Esophagus muscularis mucosa (tissue), 4 donors: ENCODE measurements around the gene WNT7B. TPM values are rescaled to one million over a fixed set of nuclear protein-coding genes. Genes with fewer than 3 reads are reported as not detected.
A peak's percentile ranks its signal among the peaks of the same experiment; 100 is the strongest.

Source experiments
- DNase-seq: peaks from one replicate; pipeline ENCODE4 v3.0.0-alpha.2; 2017; ENCODE audit errors: extremely low spot score
- H3K27ac ChIP-seq, 4 donors: fragments of 200-600 bp; sonication (generic); replicated peaks in 1 of 4; 1 replicate in 3 of 4; 2 replicates in 1 of 4; pipeline ENCODE4 v1.5.1; 2016 to 2019; ENCODE audit warnings: mild to moderate bottlenecking in 1 of 4
- H3K27me3 ChIP-seq, 4 donors: fragments of 200-600 bp; sonication (generic); one replicate each; pipeline versions ENCODE4 v1.5.1 to v1.6.0; 2016 to 2019
- H3K36me3 ChIP-seq, 4 donors: fragments of 200-600 bp; sonication (generic); one replicate each; pipeline ENCODE4 v1.5.1; 2016 to 2019
- H3K4me1 ChIP-seq, 4 donors: fragments of 200-600 bp; sonication (generic); one replicate each; pipeline ENCODE4 v1.5.1; 2016 to 2019
- H3K4me3 ChIP-seq, 4 donors: fragments of 200-600 bp; sonication (generic); 1 replicate in 2 of 4; 2 replicates in 2 of 4; pipeline ENCODE4 v1.5.1; 2016 to 2019; ENCODE audit warnings: mild to moderate bottlenecking in 4 of 4, moderate library complexity in 1 of 4
- H3K9me3 ChIP-seq, 4 donors: fragments of 200-600 bp; sonication (generic); 1 replicate in 3 of 4; 2 replicates in 1 of 4; pipeline ENCODE4 v1.5.1; 2016 to 2019
- EP300 ChIP-seq: sonication (generic); formaldehyde crosslinking; IDR thresholded peaks from one replicate; pipeline ENCODE4 v1.6.1; 2017; ENCODE audit warnings: antibody characterized with exemption
- POLR2A ChIP-seq: fragments of 450-650 bp; IDR thresholded peaks from one replicate; pipeline ENCODE4 v1.6.1; 2017; ENCODE audit warnings: antibody characterized with exemption, moderate library complexity, mild to moderate bottlenecking, low read depth
- POLR2AphosphoS5 ChIP-seq, 2 donors: sonication (generic); formaldehyde crosslinking; IDR thresholded peaks; one replicate each; pipeline ENCODE4 v1.6.1; 2017; ENCODE audit warnings: antibody characterized with exemption in 2 of 2
- WGBS: methylation state at CpG from one replicate; pipeline ENCODE4 v1.1.5; 2018; 5-methylcytosine and 5-hydroxymethylcytosine counted together
- intact Hi-C: fragments of 100-400 bp; cut with DNase I; formaldehyde crosslinking; loops from one replicate; pipeline ENCODE4 v1.15.1; 2023
- total RNA-seq, 4 donors: library from RNA; depleted of rRNA; stranded (reverse); fragments of >200 nt; gene quantifications; one replicate each; pipeline versions ENCODE4 v1.1.0 to v1.2.1, GENCODE V29; 2016
- TF ChIP-seq, protein P1 (sequence below), 3 experiments: fragments of 200-600 bp in 2 of 3; fragments of 450-650 bp in 1 of 3; sonication (generic) in 2 of 3; IDR thresholded peaks; one replicate each; pipeline ENCODE4 v1.5.1; 2017 to 2019; ENCODE audit warnings: antibody characterized with exemption in 3 of 3, mild to moderate bottlenecking in 2 of 3, moderate library complexity in 1 of 3

The WNT7B gene
- total RNA-seq, 4 donors from 2014 or later = not detected

DNA sequence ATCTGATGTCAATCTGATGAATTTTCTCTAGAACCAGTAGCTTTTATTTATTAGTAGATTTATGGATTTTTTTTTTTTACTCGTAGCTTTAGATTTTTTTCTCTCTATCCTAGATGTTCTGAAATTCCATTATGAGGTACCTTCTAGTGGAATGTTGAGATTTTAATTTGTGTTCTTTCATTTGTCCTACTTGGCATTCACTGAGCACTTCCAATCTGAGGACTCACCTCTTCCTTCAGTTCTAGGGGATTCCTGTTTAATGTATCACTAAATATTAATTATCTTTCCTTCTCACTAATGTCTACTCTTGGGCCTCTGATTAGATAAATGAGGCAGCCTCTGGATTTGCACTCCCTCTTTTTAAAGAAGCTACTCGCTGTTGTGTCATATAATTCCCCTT is 40.2 kb upstream of the WNT7B start:
- Histone ChIP-seq H3K36me3 (no peaks in the 10 kb centered on the region), H3K27me3 (no peaks in the 10 kb centered on the region), H3K9me3 (no peaks in the 10 kb centered on the region), H3K4me3 (no peak overlapping the region), H3K27ac (no peak overlapping the region), H3K4me1 (peaks cover 20 to 29% (median 26%) of the 10 kb centered on the region in 4 donors)
- no peak for DNase-seq
- TF ChIP-seq EP300 (no peak), POLR2A (no peak), POLR2AphosphoS5 (IDR thresholded peaks at IDR 0.05) (no peak)
- TF ChIP-seq, protein P1, sequence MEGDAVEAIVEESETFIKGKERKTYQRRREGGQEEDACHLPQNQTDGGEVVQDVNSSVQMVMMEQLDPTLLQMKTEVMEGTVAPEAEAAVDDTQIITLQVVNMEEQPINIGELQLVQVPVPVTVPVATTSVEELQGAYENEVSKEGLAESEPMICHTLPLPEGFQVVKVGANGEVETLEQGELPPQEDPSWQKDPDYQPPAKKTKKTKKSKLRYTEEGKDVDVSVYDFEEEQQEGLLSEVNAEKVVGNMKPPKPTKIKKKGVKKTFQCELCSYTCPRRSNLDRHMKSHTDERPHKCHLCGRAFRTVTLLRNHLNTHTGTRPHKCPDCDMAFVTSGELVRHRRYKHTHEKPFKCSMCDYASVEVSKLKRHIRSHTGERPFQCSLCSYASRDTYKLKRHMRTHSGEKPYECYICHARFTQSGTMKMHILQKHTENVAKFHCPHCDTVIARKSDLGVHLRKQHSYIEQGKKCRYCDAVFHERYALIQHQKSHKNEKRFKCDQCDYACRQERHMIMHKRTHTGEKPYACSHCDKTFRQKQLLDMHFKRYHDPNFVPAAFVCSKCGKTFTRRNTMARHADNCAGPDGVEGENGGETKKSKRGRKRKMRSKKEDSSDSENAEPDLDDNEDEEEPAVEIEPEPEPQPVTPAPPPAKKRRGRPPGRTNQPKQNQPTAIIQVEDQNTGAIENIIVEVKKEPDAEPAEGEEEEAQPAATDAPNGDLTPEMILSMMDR (IDR thresholded peaks at IDR 0.05) = no peak
- WGBS = 79% methylated on average over 2 of the region's 2 CpGs
- intact Hi-C loops = no loop called here

DNA sequence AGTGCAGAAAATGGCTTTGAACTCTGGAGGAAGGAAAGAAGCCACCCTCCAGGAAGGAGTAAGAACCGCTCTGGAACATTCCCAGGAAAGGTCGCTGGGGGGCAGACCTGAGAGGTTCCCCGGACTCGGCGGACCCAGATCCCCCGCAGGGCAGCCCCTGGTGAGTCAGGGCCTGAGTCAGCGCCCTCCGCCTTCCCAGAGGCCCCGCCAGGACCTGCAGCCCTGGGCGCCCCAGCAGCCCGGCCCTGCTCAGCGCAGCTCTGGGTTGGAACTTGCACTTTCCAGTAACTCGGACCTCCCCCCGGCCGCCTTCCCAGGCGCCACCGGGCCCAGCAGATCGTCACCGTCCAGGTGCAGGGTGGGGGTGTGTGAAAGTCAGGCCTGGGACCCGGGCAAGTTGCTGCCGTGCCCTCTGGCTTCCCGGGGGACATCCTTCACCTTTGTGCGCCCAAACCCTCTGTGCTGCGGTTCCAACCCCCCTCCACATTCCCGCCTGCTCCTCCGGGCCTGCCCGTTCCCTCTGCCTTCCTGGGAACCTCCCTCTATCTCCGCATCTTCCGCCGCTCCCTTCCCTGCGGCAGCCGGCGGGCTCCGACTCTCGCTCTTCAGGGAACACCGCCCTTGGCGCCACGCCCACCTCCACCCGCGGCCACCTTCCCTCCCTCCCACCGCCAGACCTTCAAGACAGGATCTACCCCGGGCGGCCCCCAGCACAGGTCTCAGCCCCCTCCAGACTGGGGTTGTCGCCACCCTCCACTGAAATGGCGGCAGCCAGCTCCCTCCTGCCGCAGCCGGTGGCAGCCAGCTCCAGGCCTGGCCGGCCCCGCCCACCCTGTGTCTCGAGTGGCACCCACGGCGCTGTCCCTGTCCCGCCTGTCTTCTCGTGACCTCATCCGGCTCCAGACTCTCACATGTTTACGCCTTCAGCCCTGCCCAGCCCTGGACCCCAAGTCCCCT is 36.8 kb upstream of the WNT7B start:
- no peak for TF ChIP-seq EP300
- TF ChIP-seq POLR2A = peak; percentile 49
- TF ChIP-seq, protein P1 (IDR thresholded peaks at IDR 0.05) = peak; percentile 62 to 74 (median 66)
- TF ChIP-seq POLR2AphosphoS5 (IDR thresholded peaks at IDR 0.05) = peak; percentile 76 to 90
- Histone ChIP-seq H3K4me1 (peaks cover 26 to 46% (median 38%) of the 10 kb centered on the region in 4 donors), H3K9me3 (peaks cover 0 to 9% (median 4%) of the 10 kb centered on the region in 4 donors), H3K27ac (peak overlapping the region; percentile 88 to 97 (median 95)), H3K36me3 (no peaks in the 10 kb centered on the region), H3K27me3 (no peaks in the 10 kb centered on the region), H3K4me3 (peak overlapping the region; percentile 59 to 70 (median 66))
- intact Hi-C loops = loop anchor here (5.0 kb wide), 1 partner anchor 59 kb away; no protein-coding TSS in a partner anchor
- peak; percentile 97 for DNase-seq
- 3% methylated on average over 19 of the region's 56 CpGs for WGBS

GRCh38 chr22:46012881-46013281 is 35.9 kb upstream of the WNT7B start:
- TF ChIP-seq POLR2A (no peak), POLR2AphosphoS5 (IDR thresholded peaks at IDR 0.05) (no peak), EP300 (no peak)
- TF ChIP-seq, protein P1 (IDR thresholded peaks at IDR 0.05) = no peak
- Histone ChIP-seq H3K27ac (peak overlapping the region; percentile 88 to 97 (median 95)), H3K9me3 (peaks cover 0 to 9% (median 4%) of the 10 kb centered on the region in 4 donors), H3K4me3 (peak overlapping the region in 3 of 4 donors; percentile 59 to 68 (median 63)), H3K27me3 (no peaks in the 10 kb centered on the region), H3K4me1 (peaks cover 35 to 55% (median 46%) of the 10 kb centered on the region in 4 donors), H3K36me3 (no peaks in the 10 kb centered on the region)
- WGBS = 47% methylated on average over 9 of the region's 11 CpGs
- intact Hi-C loops = loop anchor here (5.0 kb wide), 1 partner anchor 59 kb away; no protein-coding TSS in a partner anchor
- DNase-seq = no peak

DNA sequence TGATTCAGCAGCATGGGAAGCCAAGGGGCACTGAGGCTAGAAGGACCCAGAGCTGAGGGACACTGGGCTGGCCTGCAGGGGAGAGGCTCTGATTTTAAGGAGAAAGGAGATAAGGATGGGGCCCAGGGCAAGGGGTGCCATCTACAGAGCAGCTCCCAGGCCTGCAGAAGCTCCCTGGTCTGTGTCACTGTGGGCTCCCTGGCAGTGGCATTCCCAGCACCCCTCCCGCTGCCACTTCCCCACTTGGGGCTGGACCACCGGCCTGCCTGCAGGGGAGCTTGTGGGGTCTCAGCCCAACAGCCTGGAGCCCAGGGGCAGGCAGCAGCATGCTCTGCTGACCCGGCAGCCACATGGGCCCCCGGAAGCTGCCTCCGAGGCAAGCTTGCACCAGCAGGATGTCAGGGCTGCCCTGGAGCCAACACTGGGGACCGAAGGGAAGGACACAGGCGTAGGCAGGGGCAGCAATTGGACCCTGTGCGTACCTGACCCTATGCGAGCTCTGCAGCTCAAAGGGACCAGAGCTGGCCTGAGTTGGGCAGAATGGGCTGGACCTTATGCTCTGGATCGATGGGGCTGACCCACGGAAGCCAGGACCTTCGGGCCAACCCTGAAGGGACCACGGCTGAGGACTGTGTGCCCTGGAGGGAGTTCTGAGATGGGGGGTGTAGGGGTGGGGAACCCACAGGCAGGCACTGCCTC is 35.4 kb upstream of the WNT7B start:
- H3K27me3 ChIP-seq = no peaks in the 10 kb centered on the region
- H3K4me1 ChIP-seq = peaks cover 40 to 60% (median 52%) of the 10 kb centered on the region in 4 donors
- DNase-seq = no peak
- intact Hi-C loops = loop anchor here (5.0 kb wide), 1 partner anchor 60 kb away; no protein-coding TSS in a partner anchor
- 95% methylated on average over 5 of the region's 13 CpGs for WGBS
- H3K9me3 ChIP-seq = peaks cover 0 to 9% (median 4%) of the 10 kb centered on the region in 4 donors
- H3K4me3 ChIP-seq = no peak overlapping the region
- no peaks in the 10 kb centered on the region for H3K36me3 ChIP-seq
- TF ChIP-seq, protein P1 (IDR thresholded peaks at IDR 0.05) = no peak
- TF ChIP-seq POLR2AphosphoS5 (IDR thresholded peaks at IDR 0.05) = no peak
- TF ChIP-seq EP300 = no peak
- no peak for TF ChIP-seq POLR2A
- peak overlapping the region; percentile 88 to 97 (median 95) for H3K27ac ChIP-seq
